NOMO-1 (cell line): ENCODE results near the gene FCN2.

Source experiments
- DNase-seq, 2 experiments: peaks; one replicate each; lab custom pipeline; 2025; ENCODE audit not compliant: unreplicated experiment in 2 of 2; lab: John Stamatoyannopoulos, UW

Gene FCN2

DNA sequence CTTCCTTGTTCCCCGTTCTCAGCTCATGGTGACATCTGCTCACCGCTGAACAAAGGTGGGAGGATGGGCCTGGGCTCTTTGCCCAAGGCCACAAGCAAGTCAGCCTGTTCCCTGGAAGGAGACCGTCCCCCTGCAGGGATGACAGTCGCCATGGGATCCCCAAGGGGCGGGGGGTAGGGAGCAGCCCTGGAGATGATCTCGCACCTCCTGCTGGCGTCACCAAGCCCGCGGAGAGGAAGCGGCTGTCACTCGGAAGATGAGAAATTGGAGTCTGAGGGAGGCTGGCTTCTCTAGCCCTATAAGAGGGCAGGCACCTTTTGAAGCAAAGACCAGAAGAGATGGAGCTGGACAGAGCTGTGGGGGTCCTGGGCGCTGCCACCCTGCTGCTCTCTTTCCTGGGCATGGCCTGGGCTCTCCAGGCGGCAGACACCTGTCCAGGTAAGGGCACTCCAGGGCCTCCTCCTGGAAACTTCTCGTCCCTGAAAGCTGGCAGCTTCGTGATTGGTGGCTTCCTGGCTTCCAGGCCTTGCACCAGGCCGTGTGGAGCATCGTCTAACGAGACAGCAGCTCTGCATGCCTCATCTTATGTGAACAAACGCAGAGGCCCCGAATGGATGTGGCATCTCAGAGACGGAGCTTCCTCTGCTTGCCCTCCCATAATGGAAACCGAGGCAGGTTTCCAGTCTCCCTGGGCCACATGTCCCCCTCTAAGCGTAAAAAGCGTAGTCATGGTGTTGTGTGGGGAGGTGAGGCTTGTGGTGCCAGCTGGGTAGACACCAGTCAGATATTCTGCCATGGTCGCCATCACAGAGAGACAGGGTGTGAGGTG is at the start of gene FCN2:
FCN2 (plus strand) TSS at position 327 of the 829 bp plus-strand sequence; CDS start at position 339, 12 bp downstream.
- no peak for DNase-seq

DNA sequence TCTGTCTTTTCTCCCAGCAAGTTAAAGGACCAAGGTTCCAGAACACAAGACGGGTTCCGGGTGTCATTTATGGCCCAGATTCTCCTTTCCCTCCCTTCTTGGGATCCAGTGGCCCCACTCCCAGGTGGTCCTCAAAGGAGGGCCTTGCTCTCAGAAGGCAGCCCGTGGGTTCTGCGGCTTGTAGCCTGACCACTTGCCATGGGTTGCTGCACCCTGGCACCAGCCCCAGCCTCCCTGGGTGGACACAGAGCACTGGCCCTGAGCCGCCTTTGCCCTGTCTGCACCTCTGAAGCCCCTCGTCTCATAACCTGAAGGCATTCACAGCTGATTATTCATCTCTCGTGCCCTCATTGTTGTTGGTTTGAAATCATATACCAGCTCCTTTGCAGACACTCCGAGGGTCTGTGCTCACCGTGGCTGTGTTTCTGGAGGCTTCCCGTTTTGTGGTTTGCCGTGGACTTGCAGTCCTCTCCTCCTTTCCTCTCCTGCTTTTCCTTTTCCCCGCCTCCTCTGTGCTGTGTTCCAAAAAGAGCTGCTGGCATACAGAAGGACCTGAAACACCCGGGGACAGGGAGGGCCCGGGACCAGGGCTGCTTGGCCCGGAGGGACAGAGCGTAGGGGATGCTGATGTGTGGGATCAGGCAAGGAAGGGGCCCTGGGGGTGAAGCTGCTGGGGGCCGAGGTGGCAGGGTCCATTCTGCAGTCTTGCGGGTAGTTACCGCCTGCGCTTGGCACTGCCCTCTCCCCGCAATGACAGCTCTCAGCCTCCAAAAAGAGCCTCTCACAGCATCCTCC is 49.5 kb upstream of the FCN2 start:
- no peak for DNase-seq

DNA sequence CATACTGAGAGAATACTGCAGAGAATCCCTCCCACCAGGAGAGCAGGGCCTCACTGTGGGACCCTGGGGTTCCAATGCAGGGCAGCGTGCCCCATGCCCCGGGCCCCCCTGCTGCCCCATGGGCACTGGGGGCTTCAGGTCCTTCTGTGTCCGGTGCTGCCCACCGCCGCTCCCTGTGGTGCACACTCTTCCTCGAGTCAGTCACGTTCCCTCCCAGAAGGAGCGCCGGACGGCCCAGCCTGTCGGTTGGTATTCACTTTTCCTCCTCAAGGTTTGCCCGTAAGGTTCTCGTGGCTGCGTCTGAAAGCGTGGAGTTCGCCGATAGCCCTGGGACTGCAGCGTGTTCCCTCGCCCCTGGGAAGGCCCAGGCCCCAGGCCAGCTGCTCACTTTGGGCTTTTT is 48.1 kb upstream of the FCN2 start:
- no peak for DNase-seq

DNA sequence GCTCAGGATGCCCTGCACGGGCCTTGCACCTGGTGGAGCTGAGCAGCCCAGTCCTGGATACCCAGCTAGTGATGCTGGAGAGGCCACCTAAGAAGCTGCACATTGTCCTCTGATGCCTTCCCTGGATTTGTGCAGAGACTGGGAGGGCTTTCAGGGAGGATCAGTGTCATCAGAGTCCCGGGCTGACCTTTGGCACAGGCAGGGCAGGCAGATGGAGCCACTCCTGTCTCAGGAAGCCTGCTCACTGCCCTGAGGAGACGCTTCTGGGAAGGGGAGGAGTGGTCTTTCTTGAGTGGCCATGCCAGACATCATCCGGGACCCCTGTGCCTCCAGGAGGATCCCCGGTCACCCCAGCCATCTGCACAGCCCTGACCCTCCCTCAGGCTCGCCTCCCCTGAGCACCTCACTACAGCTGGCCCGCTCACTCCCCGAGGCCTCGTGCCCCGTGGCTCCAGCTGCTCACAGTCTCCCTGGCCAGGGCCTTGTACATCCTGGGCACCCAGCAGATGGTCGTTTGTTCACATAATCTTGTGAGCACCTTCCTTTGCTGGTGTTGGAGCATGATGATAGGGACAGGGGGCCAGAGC is 47.2 kb upstream of the FCN2 start:
- no peak for DNase-seq

DNA sequence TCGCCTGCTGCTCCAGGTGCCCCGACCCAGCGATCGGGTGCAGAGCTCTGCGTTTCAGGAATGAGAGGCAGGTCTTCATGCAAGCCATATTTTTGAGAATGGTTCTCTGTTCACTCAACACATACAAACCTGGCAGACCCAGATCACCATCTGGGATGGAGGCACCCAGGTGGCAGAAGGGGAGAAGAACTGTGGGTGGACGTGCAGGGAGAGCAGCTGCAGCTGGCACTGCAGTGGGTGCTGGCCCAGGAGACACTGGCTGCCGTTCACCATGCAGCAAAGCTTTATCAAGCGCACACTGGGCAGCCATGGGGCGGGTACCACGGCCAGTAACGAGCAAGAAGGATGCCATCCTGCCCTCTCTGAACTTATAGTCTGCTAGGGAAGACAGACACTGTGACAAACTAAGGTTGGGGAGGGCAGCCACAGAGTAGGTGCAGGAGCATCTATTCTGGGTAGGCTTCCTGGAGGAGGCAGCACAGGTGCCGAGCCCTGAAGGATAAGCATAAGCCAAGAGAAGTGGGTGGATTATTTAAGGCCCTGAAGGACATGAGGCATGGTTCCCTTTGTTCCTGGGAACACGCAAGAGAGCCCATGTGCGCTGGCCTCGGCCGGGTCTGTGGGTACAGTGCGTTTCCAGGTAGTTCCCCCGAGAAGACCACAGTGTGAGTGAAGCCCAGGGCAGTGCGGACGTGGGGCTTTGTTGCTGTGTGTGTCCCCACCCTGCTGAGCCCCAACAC is 46.2 kb upstream of the FCN2 start:
- no peak for DNase-seq

DNA sequence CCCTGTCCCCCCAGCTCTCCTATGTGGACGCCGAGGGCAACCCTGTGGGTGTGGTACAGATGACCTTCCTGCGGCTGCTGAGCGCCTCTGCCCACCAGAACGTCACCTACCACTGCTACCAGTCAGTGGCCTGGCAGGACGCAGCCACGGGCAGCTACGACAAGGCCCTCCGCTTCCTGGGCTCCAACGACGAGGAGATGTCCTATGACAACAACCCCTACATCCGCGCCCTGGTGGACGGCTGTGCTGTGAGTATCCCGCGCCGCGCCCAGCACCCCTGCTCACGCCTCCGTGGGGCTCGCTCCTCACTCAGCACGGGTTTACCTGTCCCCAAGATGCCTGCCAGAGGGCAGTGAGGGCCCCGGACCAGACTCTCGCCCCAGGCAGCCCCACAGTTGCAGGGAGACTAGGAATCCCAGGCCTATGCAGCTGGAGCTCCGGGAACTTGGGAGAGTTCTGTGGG is 45.6 kb upstream of the FCN2 start:
- no peak for DNase-seq

DNA sequence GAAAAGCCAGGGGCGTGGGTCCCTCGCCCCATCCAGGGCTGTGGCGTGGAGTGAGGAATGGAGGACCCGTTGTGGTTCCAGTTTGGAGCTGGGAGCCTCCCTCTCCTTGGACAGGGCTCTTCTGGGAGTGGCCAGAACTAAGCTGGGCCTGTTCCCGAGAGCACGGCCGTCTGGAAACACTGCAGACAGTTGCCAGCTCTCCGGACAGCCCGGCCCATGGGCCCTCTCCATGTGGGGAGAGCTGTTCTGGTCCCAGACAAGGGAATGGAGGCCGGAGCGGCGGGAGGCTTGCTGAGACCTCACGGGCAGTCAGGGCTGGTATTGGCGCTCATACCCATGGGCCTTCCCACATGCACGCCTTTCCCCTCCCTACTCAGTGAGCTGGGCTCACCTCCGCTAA is 45.2 kb upstream of the FCN2 start:
- no peak for DNase-seq

DNA sequence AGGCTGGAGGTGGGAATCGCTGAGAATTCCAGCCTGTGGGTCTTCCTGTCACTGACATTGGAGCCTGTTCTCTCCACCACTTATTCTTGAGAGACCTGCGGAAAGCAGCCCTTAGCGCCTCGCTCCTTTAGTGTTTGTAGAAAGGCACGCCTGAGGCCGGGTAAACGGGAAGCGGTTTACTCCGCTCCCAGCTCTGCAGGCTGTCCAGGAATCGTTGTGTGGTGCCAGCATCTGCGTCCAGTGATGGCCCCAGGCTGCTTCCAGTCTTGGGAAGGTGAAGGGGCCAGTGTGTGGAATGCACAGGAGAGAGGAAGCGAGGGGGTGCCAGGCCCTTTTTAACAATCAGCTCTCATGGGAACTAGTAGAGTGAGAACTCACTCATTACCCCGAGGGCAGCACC is 44.6 kb upstream of the FCN2 start:
- DNase-seq = no peak

DNA sequence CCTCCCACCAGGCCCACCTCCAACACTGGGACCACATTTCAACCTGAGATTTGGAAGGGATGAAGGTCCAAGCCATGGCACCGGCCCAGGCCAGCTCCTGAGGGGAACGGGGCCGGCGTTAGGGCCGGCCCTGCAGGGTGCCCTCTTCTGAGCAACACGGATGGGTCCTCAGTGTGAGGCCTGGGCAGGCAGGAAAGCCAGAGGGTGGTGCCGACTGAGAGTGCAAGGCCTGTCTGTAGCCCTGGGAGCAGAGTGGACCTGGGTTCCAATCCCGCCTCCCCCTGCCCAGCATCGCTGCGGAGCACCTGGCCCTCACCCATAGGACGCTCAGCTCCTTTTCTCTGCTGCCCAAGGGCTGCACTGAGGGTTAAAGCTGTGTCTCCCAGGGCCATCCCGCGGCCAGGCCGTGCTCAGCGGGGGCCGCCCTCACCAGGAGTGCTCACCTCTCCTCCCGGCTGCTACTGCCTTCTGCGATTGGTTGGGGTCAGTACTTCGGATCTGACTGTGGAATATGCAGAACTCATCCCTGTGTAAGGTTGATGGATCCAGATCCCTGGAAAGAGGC is 44.1 kb upstream of the FCN2 start:
- DNase-seq = no peak

DNA sequence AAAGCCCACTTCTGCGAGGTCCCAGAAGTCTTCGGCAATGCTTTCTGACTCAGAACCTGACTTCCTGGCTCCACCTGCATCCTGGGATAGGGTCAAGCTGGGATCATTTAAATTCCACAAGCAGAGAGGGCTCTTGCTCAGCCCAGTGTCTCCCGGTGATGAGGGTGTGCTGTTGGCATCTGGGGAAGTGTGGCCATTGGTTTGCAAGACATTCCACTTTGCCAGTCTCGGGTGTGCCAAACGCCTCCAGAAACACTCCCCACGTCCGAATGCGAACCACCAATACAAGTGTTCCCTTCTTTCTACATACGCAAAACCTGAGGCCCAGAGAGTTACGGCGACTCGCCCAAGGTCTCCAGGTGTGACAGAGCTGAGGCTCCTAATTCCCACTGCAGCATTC is 43.1 kb upstream of the FCN2 start:
- DNase-seq = no peak

DNA sequence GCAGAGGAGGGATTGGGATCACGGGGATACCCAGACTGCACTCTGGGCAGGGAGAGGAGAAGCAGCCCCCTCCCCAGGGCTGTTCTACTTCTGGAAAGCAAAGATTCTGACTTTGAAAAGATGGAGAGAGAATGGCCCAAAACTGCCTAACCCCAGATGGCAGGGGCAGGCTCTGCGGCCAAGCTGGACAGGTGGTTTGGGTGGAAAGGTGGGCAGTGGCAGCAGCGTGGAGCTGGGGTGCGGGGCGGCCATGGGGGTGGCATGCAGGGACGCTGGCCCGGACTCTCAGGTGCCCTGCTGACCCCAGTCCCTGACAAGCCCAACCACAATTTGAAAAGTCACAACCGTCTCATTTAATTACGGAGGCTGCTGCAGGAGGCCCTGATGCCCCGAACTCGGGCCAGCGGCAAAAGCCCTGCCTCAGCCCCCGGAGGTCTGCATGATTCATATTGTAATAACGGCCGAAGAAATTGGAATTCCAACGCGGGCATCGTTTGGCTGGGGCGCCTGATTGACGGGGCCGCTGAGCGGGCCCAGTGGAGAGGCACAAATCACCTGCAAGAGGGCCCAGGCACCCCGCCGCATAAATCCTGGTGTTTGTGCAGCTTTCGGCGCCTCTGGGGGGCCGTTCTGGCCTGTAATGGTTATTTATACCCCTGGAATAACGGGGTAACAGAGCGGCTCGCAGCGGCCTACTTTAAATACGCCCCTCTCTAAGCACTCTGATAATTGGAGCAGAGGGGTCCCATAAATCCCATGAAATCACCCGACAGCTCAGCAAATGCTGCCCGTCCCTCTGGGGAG is 41.8 kb upstream of the FCN2 start:
- no peak for DNase-seq

DNA sequence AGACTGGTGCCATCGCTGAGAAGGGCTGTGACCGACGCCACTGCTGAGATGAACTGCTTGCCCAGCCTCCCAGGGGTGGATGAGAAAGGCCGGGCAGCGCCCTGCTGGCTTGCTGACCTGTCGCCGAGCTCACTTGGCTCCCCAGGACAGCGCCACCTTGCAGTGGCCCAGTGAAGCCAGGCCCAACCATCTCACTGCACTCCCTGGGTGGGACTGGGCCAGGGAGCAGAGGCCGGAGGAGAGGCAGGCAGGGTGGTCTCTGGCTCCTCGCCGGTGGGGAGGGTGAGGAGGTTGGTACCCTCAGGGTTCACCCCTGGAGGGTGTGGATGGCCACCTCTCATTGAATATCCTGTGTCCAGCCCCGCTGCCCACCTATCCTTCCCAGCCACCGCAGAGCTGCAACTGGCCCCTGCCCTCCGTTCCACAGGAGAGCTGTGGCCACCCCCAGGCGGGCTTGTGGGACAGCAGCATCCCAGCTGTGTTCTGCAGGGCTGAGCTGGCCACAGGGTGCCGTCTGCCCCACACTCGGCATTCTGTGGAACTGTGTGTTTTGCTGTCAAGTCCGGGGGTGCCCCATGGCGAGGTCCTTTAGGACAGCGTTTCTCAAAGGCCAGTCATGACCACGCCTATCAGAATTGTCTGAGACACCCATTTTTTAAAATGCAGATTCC is 41.0 kb upstream of the FCN2 start:
- DNase-seq = no peak

DNA sequence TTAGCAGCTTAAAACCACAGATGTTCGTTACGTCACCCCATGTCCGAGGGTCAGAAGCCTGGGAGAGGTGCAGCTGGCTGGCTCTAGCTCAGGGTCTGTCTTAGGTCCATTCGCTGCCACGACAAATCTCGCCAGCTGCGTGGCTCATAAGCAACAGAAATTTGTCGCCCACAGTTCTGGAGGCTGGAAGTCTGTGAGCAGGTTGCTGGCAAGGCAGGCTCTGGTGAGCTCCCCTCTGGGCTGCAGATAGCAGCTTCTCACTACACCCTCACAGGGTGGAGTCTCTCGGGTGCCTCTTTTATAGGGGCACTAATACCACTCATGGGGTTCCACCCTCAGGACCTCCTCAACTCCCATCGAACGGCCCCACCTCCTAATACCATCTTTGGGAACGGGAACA is 40.1 kb upstream of the FCN2 start:
- no peak for DNase-seq

DNA sequence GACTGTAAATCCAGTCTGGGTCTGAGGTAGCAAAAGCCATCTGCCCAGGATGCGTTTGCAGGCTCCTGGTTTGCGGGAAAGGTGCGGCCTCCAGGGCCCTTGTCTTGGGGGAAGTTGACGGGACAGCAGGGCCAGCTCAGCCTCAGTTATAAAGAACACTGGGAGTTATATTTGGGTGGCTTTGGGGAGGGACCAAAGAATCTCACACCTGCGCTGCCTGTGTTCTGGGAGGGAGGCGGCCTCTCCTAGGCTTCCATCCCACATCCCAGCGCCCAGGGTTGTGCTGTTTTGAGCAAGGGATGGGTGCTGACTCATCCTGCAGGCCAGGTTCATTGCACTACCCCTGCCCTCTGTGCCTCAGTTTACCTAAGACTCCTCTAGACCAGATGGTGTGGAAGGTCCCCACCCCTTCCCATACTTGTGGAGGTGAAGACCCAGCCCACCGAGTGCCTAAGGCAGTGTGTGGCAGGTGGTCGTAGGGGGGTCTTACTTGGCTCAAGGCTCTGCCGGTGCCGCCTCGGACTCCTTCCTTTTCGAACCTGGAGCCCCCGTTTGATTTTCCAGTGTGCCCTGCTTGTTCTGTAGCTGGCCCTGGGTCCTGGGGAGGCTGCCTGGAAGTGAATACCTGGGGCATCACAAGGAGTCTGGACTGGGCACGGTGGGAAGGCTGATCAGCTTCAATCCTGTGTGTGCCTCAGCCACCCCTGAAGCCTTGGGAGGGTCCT is 39.3 kb upstream of the FCN2 start:
- DNase-seq = no peak

DNA sequence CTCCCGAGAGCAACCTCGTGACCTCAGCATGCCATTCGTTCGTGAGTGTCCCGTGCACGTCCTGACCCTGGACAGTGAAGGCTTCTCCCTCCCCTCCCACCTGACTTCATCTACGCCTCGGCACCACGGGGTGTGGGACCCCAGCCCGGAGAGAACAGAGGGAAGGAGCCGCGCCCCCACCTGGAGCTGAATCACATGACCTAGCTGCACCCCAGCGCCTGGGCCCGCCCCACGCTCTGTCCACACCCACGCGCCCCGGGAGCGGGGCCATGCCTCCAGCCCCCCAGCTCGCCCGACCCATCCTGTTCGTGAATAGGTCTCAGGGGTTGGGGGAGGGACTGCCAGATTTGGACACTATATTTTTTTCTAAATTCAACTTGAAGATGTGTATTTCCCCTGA is 38.3 kb upstream of the FCN2 start:
- DNase-seq = no peak

DNA sequence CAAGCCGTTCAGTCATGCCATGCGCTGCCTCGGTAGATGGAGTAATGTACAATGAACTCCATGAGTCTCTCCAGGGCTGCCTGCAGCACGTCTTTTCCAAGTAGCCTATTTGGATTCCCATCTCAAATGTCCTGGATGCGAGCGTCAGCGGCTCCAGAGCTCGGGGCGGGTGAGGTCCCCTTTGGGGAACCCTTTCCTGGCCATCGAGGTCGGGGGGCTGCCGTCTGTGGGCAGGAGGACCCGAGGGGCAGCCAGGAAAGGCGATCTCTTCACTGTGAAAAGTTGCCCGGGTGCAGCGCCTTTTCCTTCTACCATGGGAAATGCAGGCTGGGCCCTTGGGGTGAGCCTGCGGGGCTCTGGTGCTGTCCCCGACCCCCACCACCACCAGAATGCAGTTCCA is 36.9 kb upstream of the FCN2 start:
- DNase-seq = no peak

DNA sequence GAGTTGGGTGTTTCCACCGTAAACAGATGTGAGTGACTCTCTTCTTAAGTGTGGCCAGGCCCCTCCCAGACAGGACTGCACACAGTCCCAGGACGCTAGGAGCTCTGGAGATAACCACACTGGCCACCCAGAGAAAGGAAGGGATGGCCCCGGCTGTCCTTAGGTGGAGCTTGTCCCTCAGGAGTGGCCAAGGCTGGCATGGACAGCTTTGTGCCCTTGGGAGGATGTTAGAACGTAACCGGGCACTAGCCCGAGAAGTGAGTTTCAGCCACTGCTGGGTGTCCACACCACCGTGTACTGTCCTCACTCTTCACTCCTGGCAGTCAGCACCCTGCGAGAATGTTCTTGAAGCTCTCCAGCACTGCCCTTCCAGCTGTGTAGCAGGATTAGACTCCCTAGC is 35.8 kb upstream of the FCN2 start:
- DNase-seq = no peak

DNA sequence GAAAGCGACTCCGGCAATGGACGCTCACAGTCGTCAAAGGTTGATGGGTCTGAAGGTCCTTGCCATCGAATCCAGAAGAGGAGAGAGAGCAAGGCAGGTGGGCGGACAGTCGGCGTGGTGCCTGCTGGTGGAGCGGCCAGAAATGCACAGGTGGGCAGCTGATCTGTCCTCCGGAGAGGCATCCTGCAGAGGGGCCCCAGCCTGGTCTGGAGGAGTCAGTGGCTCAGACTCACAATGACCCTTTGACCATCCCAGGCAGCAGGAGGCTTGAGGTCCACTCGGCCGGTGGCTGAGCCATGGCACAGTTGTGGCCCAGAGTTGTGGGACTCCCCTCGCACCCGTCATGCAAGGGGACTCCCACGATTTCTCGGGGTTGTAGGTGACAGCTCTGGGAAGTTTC is 34.4 kb upstream of the FCN2 start:
- no peak for DNase-seq

DNA sequence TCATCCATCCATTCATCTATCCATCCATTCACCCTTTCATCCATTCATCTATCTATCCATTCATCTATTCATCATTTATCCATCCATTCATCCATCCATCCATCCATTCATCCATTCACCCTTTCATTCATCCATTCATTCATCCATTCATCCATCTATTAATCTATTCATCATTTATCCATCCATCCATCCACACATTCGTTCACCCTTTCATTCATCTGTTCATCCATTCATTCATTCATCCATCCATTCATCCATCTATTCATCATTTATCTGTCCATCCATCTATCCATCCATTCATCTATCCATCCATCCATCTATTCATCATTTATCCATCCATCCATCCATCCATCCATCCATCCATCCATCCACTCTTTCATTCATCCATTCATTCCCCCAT is 33.9 kb upstream of the FCN2 start:
- DNase-seq = no peak
